K562 treated with DMSO at 1 percent for 4 hours (cell line): ENCODE results near the gene FLAD1. TPM values are rescaled to one million over a fixed set of nuclear protein-coding genes. Genes with fewer than 3 reads are reported as not detected.

Experiments
- total RNA-seq: library from RNA; unstranded; fragments of 300-600 nt; gene quantifications from 2 replicates; pipeline ENCODE4 v1.2.3, GENCODE V29; 2022; ENCODE audit not compliant: insufficient read depth

FLAD1 gene
- total RNA-seq, result 32.2 and 39.4 TPM in 2 replicates

GRCh38 chr1:154982897-154983648 is at the start of gene FLAD1:
Gene FLAD1, plus strand, starts transcription at chr1:154983344. Its CDS starts 351 bp downstream, at chr1:154983695.

GRCh38 chr1:154936555-154937084 is 46.5 kb upstream of the FLAD1 start, which contains the start of gene PMVK:
Gene PMVK, minus strand, starts transcription at chr1:154936719. Its CDS starts 34 bp downstream, at chr1:154936685.

GRCh38 chr1:154955718-154956543 is 27.2 kb upstream of the FLAD1 start, which contains the start of gene PBXIP1:
Gene PBXIP1, minus strand, starts transcription at chr1:154956099. Its CDS starts 2,378 bp downstream, at chr1:154953721.

DNA sequence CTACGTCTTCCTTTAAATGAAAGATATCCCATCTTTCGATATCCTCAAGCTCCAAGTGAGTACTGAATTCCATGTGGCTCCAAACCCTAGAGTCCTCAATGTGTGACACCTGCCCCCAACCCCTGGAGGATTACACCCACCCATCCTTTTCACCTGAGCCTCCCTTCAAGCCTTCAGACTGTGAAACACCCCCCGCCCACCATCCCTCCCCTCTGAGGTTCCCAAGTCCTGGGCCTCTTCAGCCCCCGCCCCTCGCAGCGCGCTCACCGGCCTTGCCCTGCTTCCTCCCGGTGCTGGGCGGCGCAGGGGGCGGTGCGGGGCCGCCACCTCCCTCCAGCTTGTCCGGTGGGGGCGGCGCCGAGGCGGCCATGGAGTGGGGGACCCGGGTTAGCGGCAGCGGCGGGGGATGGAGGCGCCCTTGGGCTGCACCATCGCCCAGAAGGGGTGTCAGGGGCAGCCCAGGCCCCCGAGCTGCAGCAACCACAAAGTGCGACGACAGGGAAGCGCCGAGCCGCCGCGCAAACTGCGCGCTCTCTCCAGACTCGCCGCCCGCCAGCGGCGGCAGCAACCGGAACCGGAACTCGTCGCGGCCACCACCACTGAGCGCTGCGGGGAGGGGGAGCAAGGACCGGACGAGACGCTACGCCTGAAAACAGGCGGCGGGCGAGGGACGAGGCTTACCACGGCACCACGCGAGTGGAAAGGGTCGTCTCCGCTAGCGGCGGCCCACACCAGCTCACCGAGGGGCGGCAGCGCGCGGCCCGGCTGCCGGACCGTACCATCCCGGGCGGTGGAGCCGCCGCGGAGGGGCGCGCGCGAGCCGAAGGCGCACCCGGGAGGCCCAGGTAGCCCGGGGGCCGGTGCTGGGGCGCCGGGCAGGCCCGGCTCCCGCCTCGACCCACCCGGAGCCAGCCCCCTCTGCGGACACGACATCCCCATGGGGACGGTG is 21.7 kb upstream of the FLAD1 start, which contains the start of gene PYGO2:
Gene PYGO2, minus strand, starts transcription at position 576 of the 949 bp plus-strand sequence. Its CDS starts 206 bp downstream, at position 370.

DNA sequence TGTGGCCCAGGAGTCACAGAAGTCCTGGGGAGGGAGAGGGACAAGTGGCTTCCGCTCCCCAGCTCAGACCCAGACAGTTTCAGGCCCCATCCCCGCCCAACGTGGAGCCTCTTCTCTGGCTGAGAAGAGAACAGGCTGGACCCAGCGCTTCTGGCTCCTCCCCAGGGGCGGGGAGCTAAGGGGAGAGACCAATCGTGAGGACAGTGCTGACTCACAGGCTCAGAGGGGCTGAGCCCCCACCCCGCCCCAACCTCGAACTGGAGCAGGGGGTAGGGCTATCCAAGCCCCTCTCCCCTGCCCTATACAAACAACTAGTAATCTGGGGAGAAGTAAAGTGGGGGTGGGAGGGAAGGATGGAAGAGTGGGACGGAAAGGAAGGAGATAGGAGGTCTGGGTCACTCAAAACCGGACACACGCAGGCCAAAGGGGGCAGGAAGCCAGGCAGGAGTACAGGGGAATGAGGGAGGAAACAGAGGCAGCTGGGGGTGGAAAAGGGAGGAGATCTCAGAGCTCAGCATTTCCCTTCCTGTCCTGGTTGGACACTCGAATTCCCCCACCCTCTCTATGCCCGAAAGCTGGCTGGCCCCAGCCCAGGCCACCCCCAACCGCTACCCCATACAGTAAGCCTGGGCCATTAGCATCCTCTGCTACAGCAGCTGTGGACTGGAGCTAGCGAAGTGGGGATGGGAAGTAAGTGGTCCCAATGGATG is 12.4 kb upstream of the FLAD1 start, which contains the start of gene SHC1:
Gene SHC1, minus strand, starts transcription at position 117 of the 710 bp plus-strand sequence. CDS start 221 bp downstream, outside the sequence.

DNA sequence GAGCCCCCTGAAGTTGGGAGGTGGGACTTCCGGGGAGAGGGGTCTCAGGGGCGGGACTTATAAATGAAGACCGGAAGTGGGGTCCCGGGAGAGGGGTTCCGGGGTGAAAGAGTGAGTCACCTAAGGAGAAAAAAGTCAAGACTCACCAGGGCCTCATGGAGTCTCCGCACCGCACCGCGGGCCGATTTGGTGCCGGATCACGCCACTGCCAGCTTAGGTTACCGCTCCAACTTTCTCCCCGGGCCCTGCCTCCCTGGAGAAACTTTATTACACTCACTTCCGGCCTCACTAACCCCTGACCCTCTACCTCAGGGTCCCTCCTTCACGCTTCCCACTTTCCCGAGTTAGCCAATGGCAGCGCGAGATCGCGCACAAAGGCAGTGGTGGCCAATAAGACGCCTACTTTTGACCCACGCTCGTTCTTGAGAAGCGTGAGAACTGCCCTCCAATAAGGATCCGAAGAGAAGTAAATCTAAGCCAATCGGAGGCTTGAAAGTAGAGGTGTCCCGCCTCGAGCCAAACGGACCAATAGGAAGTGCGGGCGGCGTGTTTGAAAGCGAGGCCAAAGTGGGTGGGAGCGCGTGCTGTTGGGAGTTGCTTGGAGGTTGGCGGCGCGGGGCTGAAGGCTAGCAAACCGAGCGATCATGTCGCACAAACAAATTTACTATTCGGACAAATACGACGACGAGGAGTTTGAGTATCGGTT is 8.9 kb upstream of the FLAD1 start, which contains the start of gene CKS1B:
Gene CKS1B, plus strand, starts transcription at position 580 of the 706 bp plus-strand sequence. Its CDS starts 65 bp downstream, at position 645.

GRCh38 chr1:154993572-154994268 is 10.6 kb downstream of the FLAD1 start, which contains the start of gene LENEP:
Gene LENEP, plus strand, starts transcription at chr1:154993586. Its CDS starts 22 bp downstream, at chr1:154993608.

DNA sequence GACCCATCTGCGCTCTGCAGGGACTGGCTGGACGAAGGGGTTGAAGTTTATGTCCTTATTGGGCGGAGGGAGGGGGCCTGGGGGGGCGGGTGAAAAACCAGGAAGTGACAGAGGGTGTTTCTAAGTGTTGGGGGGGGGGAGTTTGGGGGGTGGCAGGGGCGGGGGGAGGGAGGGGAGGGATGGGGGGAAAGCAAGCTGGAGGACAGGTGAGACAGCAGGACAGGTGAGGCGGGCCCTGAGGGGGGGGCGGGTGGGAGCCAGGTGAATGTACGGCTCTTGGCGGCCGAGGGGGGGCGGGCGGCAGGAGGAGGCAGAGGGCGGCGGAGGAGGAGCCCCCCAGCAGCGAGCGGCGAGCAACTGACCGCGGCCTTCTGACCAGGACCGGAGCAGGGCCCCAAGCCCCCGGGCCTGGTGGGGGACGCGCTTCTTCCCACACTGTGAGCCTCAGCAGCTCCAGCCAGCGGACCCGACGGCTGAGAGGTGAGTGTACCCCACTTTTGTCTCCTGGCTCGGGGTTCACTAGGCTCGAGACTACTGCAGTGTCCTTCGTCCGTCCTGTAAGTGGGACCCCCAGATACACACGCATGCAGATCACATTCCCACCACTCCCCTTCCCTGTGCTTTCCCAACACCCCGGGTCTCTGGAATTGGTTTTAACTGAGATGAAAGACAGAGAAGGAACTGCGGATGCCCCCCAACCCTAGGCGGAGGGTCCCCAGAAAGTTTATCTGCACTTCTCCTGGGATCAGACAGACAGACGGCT is 19.5 kb downstream of the FLAD1 start, which contains the start of gene ZBTB7B:
Gene ZBTB7B, plus strand, starts transcription at position 339 of the 763 bp plus-strand sequence. CDS start 11,859 bp downstream, outside the sequence.

DNA sequence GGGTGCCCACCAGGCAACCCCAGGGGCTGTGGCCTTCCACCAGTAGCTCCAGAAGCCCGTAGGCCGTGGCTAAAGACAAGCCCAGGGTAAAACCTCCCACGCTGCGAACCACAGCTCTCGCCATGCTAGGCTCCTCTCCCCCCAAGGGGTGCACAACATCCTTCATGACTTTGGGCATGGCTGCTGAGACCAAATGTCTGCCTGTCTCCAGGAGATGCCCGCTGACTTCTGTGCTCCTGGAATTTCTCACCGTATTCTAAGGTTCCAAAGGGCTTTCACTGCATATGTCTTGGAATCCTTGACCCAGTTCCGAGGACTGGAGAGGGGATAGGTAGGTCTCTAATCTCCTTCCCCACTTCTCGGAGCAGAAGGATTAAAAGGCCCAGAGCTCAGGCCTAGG is 50.4 kb downstream of the FLAD1 start, which contains the start of the genes DCST1 and DCST2:
Gene DCST1, plus strand, starts transcription at position 301 of the 400 bp plus-strand sequence. CDS start 213 bp downstream, outside the sequence.
Gene DCST2, minus strand, starts transcription at position 258 of the 400 bp plus-strand sequence. Its CDS starts 80 bp downstream, at position 178.

Other genes starting within 250 kb of the FLAD1 start
- 0.24 TPM in 1 of 2 replicates, not detected in the other for gene KCNN3, start 113.1 kb upstream of the FLAD1 start, total RNA-seq
- gene PMVK, start 46.6 kb upstream of the FLAD1 start, total RNA-seq, result 15.0 and 15.4 TPM in 2 replicates
- 17.2 and 18.4 TPM in 2 replicates for gene PBXIP1, start 27.2 kb upstream of the FLAD1 start, total RNA-seq
- 33.7 and 39.2 TPM in 2 replicates for gene PYGO2, start 21.6 kb upstream of the FLAD1 start, total RNA-seq
- 39.1 and 42.7 TPM in 2 replicates for gene SHC1, start 12.6 kb upstream of the FLAD1 start, total RNA-seq
- 495 and 528 TPM in 2 replicates for gene CKS1B, start 8.7 kb upstream of the FLAD1 start, total RNA-seq
- not detected in 2 replicates for gene LENEP, start 10.2 kb downstream of the FLAD1 start, total RNA-seq
- gene ZBTB7B, start 19.5 kb downstream of the FLAD1 start, total RNA-seq, result 27.9 and 35.5 TPM in 2 replicates
- not detected in 2 replicates for gene DCST2, start 50.4 kb downstream of the FLAD1 start, total RNA-seq
- not detected in 2 replicates for gene DCST1, start 50.5 kb downstream of the FLAD1 start, total RNA-seq
- gene ADAM15, start 68.0 kb downstream of the FLAD1 start, total RNA-seq, result 40.7 and 46.0 TPM in 2 replicates
- gene EFNA4, start 80.4 kb downstream of the FLAD1 start, total RNA-seq, result 10.5 and 16.5 TPM in 2 replicates
- 3.1 and 5.9 TPM in 2 replicates for gene EFNA3, start 95.5 kb downstream of the FLAD1 start, total RNA-seq
- gene EFNA1, start 144.5 kb downstream of the FLAD1 start, total RNA-seq, result 5.1 and 5.9 TPM in 2 replicates
- 96.4 and 104 TPM in 2 replicates for gene SLC50A1, start 152.5 kb downstream of the FLAD1 start, total RNA-seq
- 120 and 130 TPM in 2 replicates for gene DPM3, start 157.2 kb downstream of the FLAD1 start, total RNA-seq
- 290 and 308 TPM in 2 replicates for gene KRTCAP2, start 190.0 kb downstream of the FLAD1 start, total RNA-seq
- gene TRIM46, start 190.5 kb downstream of the FLAD1 start, total RNA-seq, result 0.40 TPM in 1 of 2 replicates, not detected in the other
- 5.3 and 6.6 TPM in 2 replicates for gene THBS3, start 224.6 kb downstream of the FLAD1 start, total RNA-seq
- gene MTX1, start 225.4 kb downstream of the FLAD1 start, total RNA-seq, result 69.3 and 70.9 TPM in 2 replicates